GM19324 (cell line): ENCODE results near the gene ADAMTSL3.
"Not testable (repeated sequence)": the region's sequence is repeated elsewhere in the genome, so short reads cannot be mapped to it uniquely, and the experiment has no call there.

Experiments used
- ATAC-seq: cut with Tn5 transposase; IDR thresholded peaks from one replicate; pipeline ENCODE4 v1.9.1; 2021; ENCODE audit warnings: mild to moderate bottlenecking, moderate library complexity; ENCODE audit not compliant: unreplicated experiment, low FRiP score

Gene ADAMTSL3

GRCh38 chr15:84057714-84058331, 403.9 kb downstream of the ADAMTSL3 start:
- ATAC-seq: no peak

GRCh38 chr15:84063674-84064073, 409.8 kb downstream of the ADAMTSL3 start:
- ATAC-seq: not testable (repeated sequence)

- ATAC-seq: not testable (repeated sequence)
These were observed 414.8 kb downstream of the ADAMTSL3 start for GRCh38 chr15:84068674-84069073.

GRCh38 chr15:84078038-84078437, 424.1 kb downstream of the ADAMTSL3 start:
- ATAC-seq: not testable (repeated sequence)

GRCh38 chr15:84079325-84079884, 425.5 kb downstream of the ADAMTSL3 start:
- peak; percentile 7 for ATAC-seq

GRCh38 chr15:84079885-84080777, 426.2 kb downstream of the ADAMTSL3 start:
- peak; percentile 95 for ATAC-seq

GRCh38 chr15:84080778-84081084, 426.8 kb downstream of the ADAMTSL3 start:
- not testable (repeated sequence) for ATAC-seq

- no peak for ATAC-seq
These were observed 427.7 kb downstream of the ADAMTSL3 start for GRCh38 chr15:84081391-84082168.

GRCh38 chr15:84082739-84083138, 428.8 kb downstream of the ADAMTSL3 start:
- no peak for ATAC-seq

GRCh38 chr15:84086071-84086470, 432.1 kb downstream of the ADAMTSL3 start:
- ATAC-seq: not testable (repeated sequence)
